HepG2 (cell line): ENCODE measurements around the gene POLL. TPM values are rescaled to one million over a fixed set of nuclear protein-coding genes. Genes with fewer than 3 reads are reported as not detected.

Experiments used
- ATAC-seq: fragments of 200-7000 bp; cut with Tn5 transposase; 3 replicates; pipeline ENCODE4 v1.9.1; 2020; ENCODE audit warnings: mild to moderate bottlenecking, moderate library complexity
- BruUV-seq: library from RNA; stranded (reverse); fragments of 400-500 nt; replicated peaks from 2 replicates; lab custom pipeline; 2021; lab: Mats Ljungman, UMichigan
- CTCF ChIA-PET: fragments of 300-600 bp; formaldehyde crosslinking; extraction: SDS; loops from one replicate; lab custom pipeline; 2021; ENCODE audit warnings: low total read pairs, inconsistent platforms, low intra/inter-chr PET ratio; lab: Yijun Ruan, JAX
- POLR2A ChIA-PET: fragments of 350-600 bp; sonication (Branson Sonifier 250); formaldehyde crosslinking; loops from one replicate; lab custom pipeline; 2020; ENCODE audit warnings: antibody characterized with exemption, inconsistent platforms; lab: Yijun Ruan, JAX
- DNase-seq: peaks from one replicate; pipeline ENCODE4 v3.0.0-alpha.2; 2015; ENCODE audit warnings: low spot score
- FAIRE-seq: peaks from 3 replicates; lab custom pipeline; 2011; peaks lifted over from hg19 to GRCh38; lab: Jason Lieb, UNC
- H2AFZ ChIP-seq: one replicate; pipeline ENCODE4 v1.6.1; 2011; ENCODE audit warnings: low read length, inconsistent platforms
- H3K27ac ChIP-seq: fragments of 300-600 bp; 3 replicates; pipeline ENCODE4 v1.8.0; 2011; ENCODE audit warnings: mixed run types, mild to moderate bottlenecking, mixed read lengths, low read length, inconsistent platforms; ENCODE audit not compliant: insufficient read depth; ENCODE audit errors: extremely low read length
- H3K27me3 ChIP-seq, 2 experiments: fragments of 200-600 bp in 1 of 2; 2 replicates in 1 of 2; 3 replicates in 1 of 2; pipeline versions ENCODE4 v1.6.0 to v1.8.0; 2011; ENCODE audit warnings: low read length in 2 of 2, mild to moderate bottlenecking in 2 of 2, moderate library complexity in 2 of 2, inconsistent platforms in 1 of 2; ENCODE audit not compliant: insufficient read depth in 2 of 2, control insufficient read depth in 1 of 2
- H3K36me3 ChIP-seq, 2 experiments: fragments of 200-600 bp in 1 of 2; replicated peaks in 1 of 2; 2 replicates in 1 of 2; 3 replicates in 1 of 2; pipeline versions ENCODE4 v1.5.1 to v1.8.0; 2011; ENCODE audit warnings: low read length in 2 of 2, inconsistent platforms in 1 of 2; ENCODE audit not compliant: insufficient read depth in 2 of 2, control insufficient read depth in 1 of 2
- H3K4me1 ChIP-seq: 2 replicates; pipeline ENCODE4 v1.5.1; 2012; ENCODE audit warnings: low read length, inconsistent platforms; ENCODE audit not compliant: insufficient read depth
- H3K4me2 ChIP-seq: 2 replicates; pipeline ENCODE4 v1.6.0; 2011; ENCODE audit warnings: low read depth, low read length, inconsistent platforms
- H3K4me3 ChIP-seq, 3 experiments: fragments of 200-600 bp in 1 of 3; sonication (generic), shearing (Covaris generic) in 1 of 3; replicated peaks in 1 of 3; 2 replicates each; pipeline ENCODE4 v1.5.1; 2011 to 2016; ENCODE audit warnings: low read length in 3 of 3, inconsistent platforms in 2 of 3, low read depth in 2 of 3, mild to moderate bottlenecking in 2 of 3, control low read depth in 1 of 3, mixed read lengths in 1 of 3; ENCODE audit not compliant: insufficient read depth in 1 of 3
- H3K79me2 ChIP-seq: one replicate; pipeline ENCODE4 v1.6.1; 2011; ENCODE audit warnings: low read length, inconsistent platforms; ENCODE audit not compliant: insufficient read depth
- H3K9ac ChIP-seq: 2 replicates; pipeline ENCODE4 v1.6.0; 2011; ENCODE audit warnings: mild to moderate bottlenecking, low read depth, low read length, inconsistent platforms; ENCODE audit not compliant: insufficient read depth
- H3K9me3 ChIP-seq: 2 replicates; pipeline ENCODE4 v1.5.1; 2012; ENCODE audit warnings: mild to moderate bottlenecking, low read length
- H4K20me1 ChIP-seq: 2 replicates; pipeline ENCODE4 v1.6.0; 2011; ENCODE audit warnings: inconsistent platforms, mild to moderate bottlenecking, low read length, moderate library complexity; ENCODE audit not compliant: insufficient read depth
- CREB3 ChIP-seq: sonication (generic); formaldehyde crosslinking; IDR thresholded peaks from 2 replicates; pipeline ENCODE4 v1.5.0; 2020; ENCODE audit warnings: missing genetic modification reagents
- HES4 ChIP-seq: sonication (generic); formaldehyde crosslinking; IDR thresholded peaks from 2 replicates; pipeline ENCODE4 v1.9.0; 2021; ENCODE audit warnings: mild to moderate bottlenecking, missing genetic modification reagents, borderline replicate concordance
- RCOR2 ChIP-seq: IDR thresholded peaks from 2 replicates; pipeline ENCODE4 v1.6.1; 2016; ENCODE audit warnings: missing biosample characterization, missing genetic modification reagents
- TFDP2 ChIP-seq: sonication (generic); formaldehyde crosslinking; IDR thresholded peaks from 2 replicates; pipeline ENCODE4 v1.4.0; 2020; ENCODE audit warnings: missing genetic modification reagents
- ZFP90 ChIP-seq: sonication (generic); formaldehyde crosslinking; IDR thresholded peaks from 2 replicates; pipeline ENCODE4 v1.8.0; 2022; ENCODE audit warnings: missing genetic modification reagents, mild to moderate bottlenecking, inconsistent platforms, borderline replicate concordance
- ZNF292 ChIP-seq: sonication (generic); formaldehyde crosslinking; IDR thresholded peaks from 2 replicates; pipeline ENCODE4 v1.8.1; 2022; ENCODE audit warnings: mild to moderate bottlenecking, low read depth, missing genetic modification reagents, borderline replicate concordance
- ZNF460 ChIP-seq: sonication (generic); formaldehyde crosslinking; IDR thresholded peaks from 2 replicates; pipeline ENCODE4 v1.5.1; 2020; ENCODE audit warnings: missing genetic modification reagents, mild to moderate bottlenecking, borderline replicate concordance
- ZNF484 ChIP-seq: sonication (generic); formaldehyde crosslinking; IDR thresholded peaks from 2 replicates; pipeline ENCODE4 v1.5.1; 2020; ENCODE audit warnings: mild to moderate bottlenecking, low read depth, missing genetic modification reagents, borderline replicate concordance
- WGBS: methylation state at CpG from one replicate; pipeline ENCODE4 v1.1.6; 2017; ENCODE audit warnings: low lambda C conversion rate; 5-methylcytosine and 5-hydroxymethylcytosine counted together
- in situ Hi-C: cut with HindIII; loops from 2 replicates; pipeline ENCODE4 v1.10.0; 2017; ENCODE audit warnings: low pct_unique_long_range_greater_than_20kb; ENCODE audit not compliant: extremely low pct_ligation_motif_present
- intact Hi-C: fragments of 100-400 bp; cut with micrococcal nuclease; formaldehyde crosslinking; loops from one replicate; pipeline ENCODE4 v1.10.0; 2022; ENCODE audit not compliant: unreplicated experiment
- polyA plus RNA-seq, 8 experiments: library from polyadenylated mRNA; depleted of rRNA in 3 of 8; stranded (reverse) in 7 of 8; unstranded in 1 of 8; fragments of >200 nt; fragmentation: Illumina TruSeq in 4 of 8; extraction: Trizol in 4 of 8; gene quantifications; 2 replicates each; pipeline versions ENCODE4 v1.2.1 to v1.2.3, GENCODE V29; 2011 to 2016; ENCODE audit warnings: low read depth in 4 of 8, missing spikeins in 1 of 8, mixed read lengths in 1 of 8; ENCODE audit not compliant: insufficient read depth in 1 of 8
- total RNA-seq, 5 experiments: library from RNA; depleted of rRNA; stranded (reverse); fragments of >200 nt; fragmentation: Illumina TruSeq; extraction: Trizol; gene quantifications; 2 replicates each; pipeline ENCODE4 v1.2.3, GENCODE V29; 2016; ENCODE audit warnings: low read depth in 1 of 5
- TF ChIP-seq, protein P1 (sequence below): sonication (generic); formaldehyde crosslinking; IDR thresholded peaks from 2 replicates; pipeline ENCODE4 v1.4.0; 2020; ENCODE audit warnings: mild to moderate bottlenecking, missing genetic modification reagents

POLL gene
- total and polyA plus RNA-seq, 2 of the 13 experiments (the other 11 are each of a cell fraction or from before 2014, with no cell fraction given) = 13.8 to 19.1 TPM

- Histone ChIP-seq H3K27ac (no peak overlapping the region), H3K27me3 (no peaks in the 10 kb centered on the region), H3K4me2 (no peak overlapping the region), H3K36me3 (peaks cover 3 to 7% of the 10 kb centered on the region in 2 experiments; a peak in 3 of 5 replicates), H3K4me3 (no peak overlapping the region), H3K4me1 (peaks cover 9% of the 10 kb centered on the region), H4K20me1 (no peaks in the 10 kb centered on the region), H2AFZ (no peak overlapping the region), H3K9ac (no peak overlapping the region), H3K9me3 (no peaks in the 10 kb centered on the region), H3K79me2 (no peaks in the 10 kb centered on the region)
- CTCF ChIA-PET = no interaction called here
- intact Hi-C loops (no loop called here), in situ Hi-C loops (no loop called here)
- POLR2A ChIA-PET = no interaction called here
- BruUV-seq = no TSS peak
- TF ChIP-seq TFDP2 (CRISPR knock-in tag) = no peak
- TF ChIP-seq HES4 (CRISPR knock-in tag) = no peak
- no peak for TF ChIP-seq ZNF484
- TF ChIP-seq RCOR2 = no peak
- TF ChIP-seq, protein P1, sequence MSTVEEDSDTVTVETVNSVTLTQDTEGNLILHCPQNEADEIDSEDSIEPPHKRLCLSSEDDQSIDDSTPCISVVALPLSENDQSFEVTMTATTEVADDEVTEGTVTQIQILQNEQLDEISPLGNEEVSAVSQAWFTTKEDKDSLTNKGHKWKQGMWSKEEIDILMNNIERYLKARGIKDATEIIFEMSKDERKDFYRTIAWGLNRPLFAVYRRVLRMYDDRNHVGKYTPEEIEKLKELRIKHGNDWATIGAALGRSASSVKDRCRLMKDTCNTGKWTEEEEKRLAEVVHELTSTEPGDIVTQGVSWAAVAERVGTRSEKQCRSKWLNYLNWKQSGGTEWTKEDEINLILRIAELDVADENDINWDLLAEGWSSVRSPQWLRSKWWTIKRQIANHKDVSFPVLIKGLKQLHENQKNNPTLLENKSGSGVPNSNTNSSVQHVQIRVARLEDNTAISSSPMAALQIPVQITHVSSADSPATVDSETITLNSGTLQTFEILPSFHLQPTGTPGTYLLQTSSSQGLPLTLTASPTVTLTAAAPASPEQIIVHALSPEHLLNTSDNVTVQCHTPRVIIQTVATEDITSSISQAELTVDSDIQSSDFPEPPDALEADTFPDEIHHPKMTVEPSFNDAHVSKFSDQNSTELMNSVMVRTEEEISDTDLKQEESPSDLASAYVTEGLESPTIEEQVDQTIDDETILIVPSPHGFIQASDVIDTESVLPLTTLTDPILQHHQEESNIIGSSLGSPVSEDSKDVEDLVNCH (CRISPR knock-in tag) = no peak
- TF ChIP-seq ZNF292 (CRISPR knock-in tag) = no peak
- TF ChIP-seq ZFP90 (CRISPR knock-in tag) = no peak
- no peak for TF ChIP-seq ZNF460 (CRISPR knock-in tag)
- TF ChIP-seq CREB3 (CRISPR knock-in tag) = no peak
- 100% methylated on average over 3 of the region's 3 CpGs for WGBS
- DNase-seq = no peak
- no peak for ATAC-seq
- FAIRE-seq = no peak
These were observed 35.6 kb downstream of the POLL start for GRCh38 chr10:101552442-101552841.
